ENCODE measurements around the gene CFAP74. TPM values are rescaled to one million over a fixed set of nuclear protein-coding genes. Genes with fewer than 3 reads are reported as not detected.

The CFAP74 gene
- total and polyA plus RNA-seq, 2 donors (not counting 3 experiments of a cell fraction or from before 2014, with no cell fraction given): not detected

DNA sequence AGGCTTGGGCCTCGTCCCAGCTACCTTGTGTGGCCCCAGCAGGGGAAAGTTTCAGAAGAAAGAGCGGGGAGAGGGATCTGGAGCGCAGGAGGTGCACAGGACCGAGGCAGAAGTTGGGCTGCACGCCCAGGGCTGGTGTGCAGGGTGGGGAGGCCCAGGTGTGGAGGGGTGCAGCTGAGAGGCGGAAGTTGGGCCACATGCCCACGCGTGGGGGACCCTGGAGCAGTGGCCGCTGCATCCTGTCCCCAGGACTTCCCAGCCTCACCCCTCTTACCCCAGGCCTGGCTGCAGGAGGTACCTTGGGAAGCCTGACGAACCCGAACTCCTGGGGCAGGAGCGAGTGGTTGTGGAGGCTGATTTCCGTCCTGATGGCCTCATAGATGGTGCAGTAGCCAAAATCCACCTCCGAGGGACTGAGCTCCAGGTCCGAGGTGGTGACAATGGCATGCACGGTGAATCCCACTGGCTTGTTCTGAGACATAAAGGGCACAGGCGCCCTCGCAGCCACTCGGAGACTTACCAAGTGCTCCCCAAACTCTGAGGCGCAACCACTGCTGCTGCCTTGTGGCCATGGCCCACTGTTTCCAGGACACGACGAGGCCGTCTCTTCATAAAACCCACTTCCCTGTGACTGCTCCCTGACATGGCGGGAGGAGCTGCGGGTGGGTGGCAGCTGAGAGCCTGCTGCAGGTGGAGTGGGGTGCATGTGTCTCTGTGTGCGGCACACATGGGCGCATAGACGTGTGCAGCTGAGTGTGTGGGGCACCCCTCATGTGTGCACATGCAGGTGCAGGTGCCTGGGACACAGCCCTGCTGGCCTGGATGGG lies 64.1 kb downstream of the CFAP74 start:
- ChIA-PET CTCF (no interaction called here), POLR2A (no interaction called here)
- Histone ChIP-seq H3K9ac (replicated peaks; ENCODE audit: extremely low read depth, insufficient read depth, low read length) (no peak overlapping the region), H3K27me3 (ENCODE audit: control insufficient read depth in 2 of 2, insufficient read depth in 2 of 2, low read length in 2 of 2) (no peaks in the 10 kb centered on the region), H3K4me2 (ENCODE audit: insufficient read depth, low read length) (no peak overlapping the region), H4K20me1 (replicated peaks; ENCODE audit: control insufficient read depth, extremely low read depth, insufficient read depth, low read length) (no peaks in the 10 kb centered on the region), H3K4me1 (ENCODE audit: control insufficient read depth, extremely low read depth, insufficient read depth, low read length) (no peaks in the 10 kb centered on the region), H3K9me1 (replicated peaks; ENCODE audit: control insufficient read depth, extremely low read depth, insufficient read depth, low read length) (no peaks in the 10 kb centered on the region), H3K9me3 (replicated peaks; ENCODE audit: control insufficient read depth, insufficient read depth, low read length) (peaks cover under 1% of the 10 kb centered on the region), H3K27ac (ENCODE audit: insufficient read depth, low read depth, low read length) (no peak overlapping the region), H3K36me3 (ENCODE audit: control insufficient read depth in 2 of 2, extremely low read depth in 1 of 2, insufficient read depth in 2 of 2, low read length in 2 of 2) (no peaks in the 10 kb centered on the region), H3K79me2 (ENCODE audit: control insufficient read depth, insufficient read depth, low read length) (no peaks in the 10 kb centered on the region), H2AFZ (ENCODE audit: low read depth, low read length) (no peak overlapping the region), H3K4me3 (replicated peaks in 1 of 3; ENCODE audit: insufficient read depth in 1 of 3, low read depth in 1 of 3, low read length in 3 of 3) (no peak overlapping the region)
- BruUV-seq (replicated peaks): no TSS peak
- intact Hi-C loops (cut with micrococcal nuclease): no loop called here
- DNase-seq (ENCODE audit: low read depth, low spot score): no peak
- TF ChIP-seq, protein P1, sequence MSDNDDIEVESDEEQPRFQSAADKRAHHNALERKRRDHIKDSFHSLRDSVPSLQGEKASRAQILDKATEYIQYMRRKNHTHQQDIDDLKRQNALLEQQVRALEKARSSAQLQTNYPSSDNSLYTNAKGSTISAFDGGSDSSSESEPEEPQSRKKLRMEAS (IDR thresholded peaks at IDR 0.05; ENCODE audit: insufficient read depth, insufficient read length): no peak
- TF ChIP-seq JUN (IDR thresholded peaks at IDR 0.05; ENCODE audit: borderline replicate concordance, insufficient read depth, insufficient read length, low read depth) (no peak), GATA2 (IDR thresholded peaks at IDR 0.05; ENCODE audit: insufficient read depth, insufficient read length, low read depth, low read length) (no peak), POLR2AphosphoS5 (IDR thresholded peaks at IDR 0.05; ENCODE audit: insufficient read depth, low read depth, low read length) (no peak), EZH2 (IDR thresholded peaks at IDR 0.05; ENCODE audit: borderline replicate concordance, low read depth, low read length, severe bottlenecking) (no peak), MYC (IDR thresholded peaks at IDR 0.05; ENCODE audit: low read depth, low read length) (no peak), FOS (IDR thresholded peaks at IDR 0.05; ENCODE audit: borderline replicate concordance, insufficient read depth, low read length) (no peak), POLR2A (IDR thresholded peaks at IDR 0.05; ENCODE audit: low read depth, low read length) (no peak)
- TF ChIP-seq, protein P2, sequence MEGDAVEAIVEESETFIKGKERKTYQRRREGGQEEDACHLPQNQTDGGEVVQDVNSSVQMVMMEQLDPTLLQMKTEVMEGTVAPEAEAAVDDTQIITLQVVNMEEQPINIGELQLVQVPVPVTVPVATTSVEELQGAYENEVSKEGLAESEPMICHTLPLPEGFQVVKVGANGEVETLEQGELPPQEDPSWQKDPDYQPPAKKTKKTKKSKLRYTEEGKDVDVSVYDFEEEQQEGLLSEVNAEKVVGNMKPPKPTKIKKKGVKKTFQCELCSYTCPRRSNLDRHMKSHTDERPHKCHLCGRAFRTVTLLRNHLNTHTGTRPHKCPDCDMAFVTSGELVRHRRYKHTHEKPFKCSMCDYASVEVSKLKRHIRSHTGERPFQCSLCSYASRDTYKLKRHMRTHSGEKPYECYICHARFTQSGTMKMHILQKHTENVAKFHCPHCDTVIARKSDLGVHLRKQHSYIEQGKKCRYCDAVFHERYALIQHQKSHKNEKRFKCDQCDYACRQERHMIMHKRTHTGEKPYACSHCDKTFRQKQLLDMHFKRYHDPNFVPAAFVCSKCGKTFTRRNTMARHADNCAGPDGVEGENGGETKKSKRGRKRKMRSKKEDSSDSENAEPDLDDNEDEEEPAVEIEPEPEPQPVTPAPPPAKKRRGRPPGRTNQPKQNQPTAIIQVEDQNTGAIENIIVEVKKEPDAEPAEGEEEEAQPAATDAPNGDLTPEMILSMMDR (IDR thresholded peaks at IDR 0.05; ENCODE audit: extremely low read depth in 1 of 2, insufficient read depth in 1 of 2, low read depth in 1 of 2, low read length in 2 of 2): no peak
- dilution Hi-C loops (cut with MboI; ENCODE audit: extremely low pct_ligation_motif_present, low sequenced_read_pairs): no loop called here
- FAIRE-seq: no peak

Data from endothelial cell of umbilical vein (primary cell).